B cell (primary cell): ENCODE results near the gene DGKE. TPM values are rescaled to one million over a fixed set of nuclear protein-coding genes. Genes with fewer than 3 reads are reported as not detected.

Source experiments
- ATAC-seq: fragments of 200-7000 bp; cut with Tn5 transposase; one replicate; pipeline ENCODE4 v1.10.0; 2021; ENCODE audit warnings: low read depth, mild to moderate bottlenecking, moderate number of reproducible peaks, moderate library complexity
- CTCF ChIA-PET: fragments of 350-600 bp; sonication (Branson Sonifier 250); formaldehyde crosslinking; loops from one replicate; lab custom pipeline; 2021; ENCODE audit warnings: antibody characterized with exemption, inconsistent platforms; lab: Charles Lee
- POLR2A ChIA-PET: fragments of 350-600 bp; sonication (Branson Sonifier 250); formaldehyde crosslinking; loops from one replicate; lab custom pipeline; 2021; ENCODE audit warnings: antibody characterized with exemption; lab: Charles Lee
- DNase-seq: peaks from one replicate; pipeline ENCODE4 v3.0.0; 2013
- H2AFZ ChIP-seq: 2 replicates; pipeline ENCODE4 v1.6.1; 2012; ENCODE audit warnings: mild to moderate bottlenecking, low read depth, low read length; ENCODE audit not compliant: insufficient read depth, poor library complexity, severe bottlenecking
- H3K27ac ChIP-seq, 2 donors: 1 replicate in 1 of 2; 2 replicates in 1 of 2; pipeline ENCODE4 v1.5.1; 2012 to 2013; ENCODE audit warnings: low read length in 2 of 2, mild to moderate bottlenecking in 2 of 2, moderate library complexity in 1 of 2
- H3K27me3 ChIP-seq, 4 experiments: fragments of 200-600 bp in 1 of 4; sonication (generic) in 1 of 4; replicated peaks in 1 of 4; 1 replicate in 2 of 4; 2 replicates in 2 of 4; pipeline versions ENCODE4 v1.6.1 to v1.7.0; 2013 to 2016; ENCODE audit warnings: low read length in 3 of 4, mild to moderate bottlenecking in 2 of 4, mixed read lengths in 1 of 4, moderate library complexity in 1 of 4; ENCODE audit not compliant: insufficient read depth in 4 of 4, control insufficient read depth in 3 of 4; ENCODE audit errors: control extremely low read depth in 1 of 4
- H3K36me3 ChIP-seq, 2 experiments: replicated peaks in 1 of 2; 1 replicate in 1 of 2; 2 replicates in 1 of 2; pipeline versions ENCODE4 v1.6.1 to v1.7.1; 2013; ENCODE audit warnings: low read length in 1 of 2; ENCODE audit not compliant: insufficient read depth in 2 of 2, control insufficient read depth in 1 of 2; ENCODE audit errors: control extremely low read depth in 1 of 2, extremely low read depth in 1 of 2
- H3K4me1 ChIP-seq, 2 donors: fragments of 200-600 bp in 1 of 2; sonication (generic) in 1 of 2; 1 replicate in 1 of 2; 2 replicates in 1 of 2; pipeline versions ENCODE4 v1.5.1 to v1.6.1; 2013 to 2017; ENCODE audit warnings: low read length in 2 of 2; ENCODE audit not compliant: control insufficient read depth in 2 of 2, insufficient read depth in 2 of 2
- H3K4me2 ChIP-seq: replicated peaks from 2 replicates; pipeline ENCODE3; 2012; ENCODE audit warnings: mild to moderate bottlenecking, low read depth, low read length; ENCODE audit not compliant: poor library complexity, severe bottlenecking
- H3K4me3 ChIP-seq, 5 experiments: fragments of 200-600 bp in 1 of 5; sonication (generic) in 1 of 5; 1 replicate in 3 of 5; 2 replicates in 2 of 5; pipeline versions ENCODE4 v1.5.1 to v1.7.0; 2011 to 2016; ENCODE audit warnings: low read length in 4 of 5, mild to moderate bottlenecking in 4 of 5, low read depth in 2 of 5, control low read depth in 1 of 5, moderate library complexity in 1 of 5; ENCODE audit not compliant: insufficient read depth in 1 of 5; ENCODE audit errors: control extremely low read depth in 1 of 5, extremely low read depth in 1 of 5
- H3K79me2 ChIP-seq: fragments of 200-600 bp; sonication (generic); one replicate; pipeline ENCODE4 v1.6.0; 2016; ENCODE audit warnings: low read length; ENCODE audit not compliant: control insufficient read depth, insufficient read depth
- H3K9ac ChIP-seq: fragments of 200-600 bp; sonication (generic); 2 replicates; pipeline ENCODE4 v1.6.1; 2017; ENCODE audit warnings: mild to moderate bottlenecking, low read length, moderate library complexity
- H3K9me3 ChIP-seq, 3 donors: one replicate each; pipeline versions ENCODE4 v1.6.1 to v1.7.1; 2013; ENCODE audit warnings: low read length in 2 of 3; ENCODE audit not compliant: control insufficient read depth in 2 of 3, insufficient read depth in 1 of 3; ENCODE audit errors: control extremely low read depth in 1 of 3
- H4K20me1 ChIP-seq: 2 replicates; pipeline ENCODE4 v1.6.0; 2012; ENCODE audit warnings: mild to moderate bottlenecking, low read length; ENCODE audit not compliant: insufficient read depth, control insufficient read depth, poor library complexity, severe bottlenecking
- H3K27ac Mint-ChIP-seq: one replicate; pipeline ENCODE4 v1.8.0; 2021; ENCODE audit warnings: mixed read lengths
- H3K27me3 Mint-ChIP-seq: one replicate; pipeline ENCODE4 v1.8.0; 2021; ENCODE audit warnings: mixed read lengths
- H3K4me1 Mint-ChIP-seq: one replicate; pipeline ENCODE4 v1.8.0; 2021; ENCODE audit warnings: mixed read lengths
- H3K4me3 Mint-ChIP-seq: one replicate; pipeline ENCODE4 v1.8.0; 2021; ENCODE audit warnings: mixed read lengths
- H3K9me3 Mint-ChIP-seq: one replicate; pipeline ENCODE4 v1.8.0; 2022; ENCODE audit warnings: mixed read lengths; ENCODE audit not compliant: insufficient read depth
- CTCF ChIP-seq: fragments of 200-600 bp; IDR thresholded peaks from one replicate; pipeline ENCODE4 v1.8.0; 2022; ENCODE audit warnings: antibody characterized with exemption, mild to moderate bottlenecking
- EZH2 ChIP-seq: IDR thresholded peaks from 2 replicates; pipeline ENCODE4 v1.6.1; 2012; ENCODE audit warnings: borderline replicate concordance, low read depth, mild to moderate bottlenecking, moderate library complexity, low read length; ENCODE audit not compliant: insufficient read depth, poor library complexity, severe bottlenecking
- WGBS: methylation state at CpG from one replicate; pipeline ENCODE4 v1.1.5; 2013; ENCODE audit warnings: missing lambda C conversion rate; ENCODE audit not compliant: insufficient coverage; 5-methylcytosine and 5-hydroxymethylcytosine counted together
- intact Hi-C: fragments of 100-400 bp; cut with micrococcal nuclease; formaldehyde crosslinking; loops from one replicate; pipeline ENCODE4 v1.10.0; 2022
- polyA plus RNA-seq: library from polyadenylated mRNA; depleted of rRNA; stranded (reverse); fragments of >200 nt; gene quantifications from 2 replicates; pipeline ENCODE4 v1.2.3, GENCODE V29; 2012
- total RNA-seq, 2 donors: library from RNA; stranded (reverse); fragments of 120-200 nt in 1 of 2; gene quantifications; 1 replicate in 1 of 2; 2 replicates in 1 of 2; pipeline versions ENCODE4 v1.2.3 to v1.2.4, GENCODE V29; 2013 to 2022

The DGKE gene
- total and polyA plus RNA-seq, 2 donors (not counting 1 experiment from before 2014, with no cell fraction given) = 8.9 to 28.1 TPM

- no peaks in the 10 kb centered on the region for H3K36me3 ChIP-seq
- no peak overlapping the region for H2AFZ ChIP-seq
- no peaks in the 10 kb centered on the region for H3K9me3 ChIP-seq
- H3K27me3 ChIP-seq = no peaks in the 10 kb centered on the region
- no peak overlapping the region for H3K9ac ChIP-seq
- H3K4me3 Mint-ChIP-seq = no peak overlapping the region
- peaks cover 5% of the 10 kb centered on the region for H3K9me3 Mint-ChIP-seq
- no peaks in the 10 kb centered on the region for H3K27me3 Mint-ChIP-seq
- H3K4me2 ChIP-seq = no peak overlapping the region
- DNase-seq (no peak), ATAC-seq (no peak)
- H3K4me1 ChIP-seq = peaks cover 3 to 4% of the 10 kb centered on the region in 2 donors
- TF ChIP-seq EZH2 (no peak), CTCF (no peak)
- POLR2A ChIA-PET = interaction anchor here (0.7 kb wide), 1 partner anchor 1831 kb away, joined by 7 read pairs; no protein-coding TSS in a partner anchor
- H3K4me3 ChIP-seq = no peak overlapping the region
- H3K27ac ChIP-seq = no peak overlapping the region
- intact Hi-C loops = no loop called here
- CTCF ChIA-PET = no interaction called here
- no peaks in the 10 kb centered on the region for H4K20me1 ChIP-seq
- 100% methylated on average over 1 of the region's 1 CpG for WGBS
- H3K4me1 Mint-ChIP-seq = peaks cover 4% of the 10 kb centered on the region
- no peaks in the 10 kb centered on the region for H3K79me2 ChIP-seq
- H3K27ac Mint-ChIP-seq = no peak overlapping the region
Observed at GRCh38 chr17:56792267-56792666, 41.7 kb upstream of the DGKE start.

GRCh38 chr17:56793531-56793930 lies 40.4 kb upstream of the DGKE start:
- no peak overlapping the region for H3K4me2 ChIP-seq
- intact Hi-C loops = no loop called here
- no peaks in the 10 kb centered on the region for H3K36me3 ChIP-seq
- Mint-ChIP-seq H3K4me1 (no peaks in the 10 kb centered on the region), H3K27me3 (no peaks in the 10 kb centered on the region), H3K4me3 (no peak overlapping the region), H3K9me3 (peaks cover 5% of the 10 kb centered on the region), H3K27ac (no peak overlapping the region)
- no peak for TF ChIP-seq EZH2
- TF ChIP-seq CTCF = no peak
- POLR2A ChIA-PET = no interaction called here
- no peak overlapping the region for H2AFZ ChIP-seq
- no peak for ATAC-seq
- CTCF ChIA-PET = interaction anchor here (1.0 to 1.1 kb wide), 2 partner anchors 13 to 27 kb away, joined by 3 read pairs; no protein-coding TSS in a partner anchor
- H4K20me1 ChIP-seq = no peaks in the 10 kb centered on the region
- no peak overlapping the region for H3K4me3 ChIP-seq
- no peaks in the 10 kb centered on the region for H3K79me2 ChIP-seq
- no peak overlapping the region for H3K9ac ChIP-seq
- H3K9me3 ChIP-seq = no peaks in the 10 kb centered on the region
- no peaks in the 10 kb centered on the region for H3K27me3 ChIP-seq
- H3K27ac ChIP-seq = no peak overlapping the region
- DNase-seq = no peak
- no peaks in the 10 kb centered on the region for H3K4me1 ChIP-seq
